HG03460 (cell line): Measurements from ENCODE around the gene ERBB4.
"Not testable (repeated sequence)": the region's sequence is repeated elsewhere in the genome, so short reads cannot be mapped to it uniquely, and the experiment has no call there.

ENCODE experiments used
- ATAC-seq: cut with Tn5 transposase; IDR thresholded peaks from one replicate; pipeline ENCODE4 v1.9.1; 2021; ENCODE audit not compliant: unreplicated experiment

ERBB4 gene

DNA sequence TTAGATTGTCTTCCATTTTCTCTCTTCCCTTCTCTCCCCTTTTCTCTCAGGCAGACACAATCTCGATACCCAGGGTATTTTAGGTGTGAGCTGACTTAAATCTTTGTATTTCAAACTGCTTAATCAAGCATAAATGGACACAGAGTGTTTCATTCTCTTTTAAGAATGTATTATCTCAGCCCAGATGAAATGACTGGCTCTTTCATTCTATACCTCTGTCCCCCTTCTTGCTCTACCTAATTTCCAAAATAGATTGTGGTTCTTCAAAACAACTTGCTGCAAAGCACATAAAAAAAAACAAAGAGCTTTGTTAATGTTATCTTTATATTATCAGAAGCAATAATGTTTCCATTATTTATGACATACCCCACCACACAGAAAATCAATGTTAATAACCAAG is 514.6 kb downstream of the ERBB4 start:
- no peak for ATAC-seq

DNA sequence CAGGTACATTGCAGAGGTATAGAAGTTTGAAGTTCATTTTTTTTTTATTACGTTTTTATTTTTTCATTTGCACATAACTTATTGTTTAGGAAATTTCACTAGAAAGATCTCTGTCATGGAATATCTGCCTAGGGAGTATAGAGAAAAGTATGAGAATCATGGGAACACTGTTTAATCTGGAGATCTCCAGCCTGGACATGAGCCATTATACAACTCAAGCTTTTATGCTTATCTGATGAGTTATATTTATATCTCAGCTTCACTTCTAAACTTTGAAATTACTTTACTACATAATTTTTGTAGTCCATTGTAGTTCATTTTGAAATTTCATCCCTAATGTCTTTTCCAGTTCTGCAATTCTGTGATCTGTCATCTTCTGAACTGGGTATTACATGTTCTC is 515.6 kb downstream of the ERBB4 start:
- ATAC-seq: no peak

DNA sequence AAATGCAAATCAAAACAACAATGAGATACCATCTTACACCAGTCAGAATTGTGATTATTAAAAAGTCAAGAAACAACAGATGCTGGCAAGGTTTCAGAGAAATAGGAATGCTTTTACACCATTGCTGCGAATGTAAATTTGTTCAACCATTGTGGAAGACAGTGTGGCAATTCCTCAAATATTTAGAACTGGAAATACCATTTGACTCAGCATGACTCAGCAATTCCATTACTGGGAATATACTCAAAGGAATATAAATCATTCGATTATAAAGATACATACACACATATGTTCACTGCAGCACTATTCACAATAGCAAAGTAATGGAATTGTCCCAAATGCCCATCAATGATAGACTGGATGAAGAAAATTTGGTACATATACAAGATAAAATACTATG is 516.7 kb downstream of the ERBB4 start:
- ATAC-seq: no peak

DNA sequence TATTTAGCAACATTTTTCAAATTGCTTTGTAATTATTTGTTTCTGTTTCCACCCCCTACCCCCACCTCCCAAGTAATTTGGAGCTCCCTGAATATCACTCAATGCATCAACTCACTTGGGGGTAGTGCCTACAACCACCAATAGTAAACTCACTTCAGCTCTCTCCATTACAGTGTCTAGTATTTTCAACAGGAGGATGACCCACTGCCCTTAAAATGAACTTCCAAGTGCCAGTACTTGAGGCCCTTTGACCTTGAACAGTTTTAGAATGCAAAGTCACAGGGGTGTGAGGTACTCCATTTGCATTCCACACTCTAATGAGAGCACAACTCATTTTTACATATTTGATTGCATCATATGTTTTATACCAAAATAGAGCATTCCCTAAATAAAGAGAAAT is 523.0 kb downstream of the ERBB4 start:
- ATAC-seq: no peak

- no peak for ATAC-seq
Observed at GRCh38 chr2:212013626-212014025, 525.0 kb downstream of the ERBB4 start.

DNA sequence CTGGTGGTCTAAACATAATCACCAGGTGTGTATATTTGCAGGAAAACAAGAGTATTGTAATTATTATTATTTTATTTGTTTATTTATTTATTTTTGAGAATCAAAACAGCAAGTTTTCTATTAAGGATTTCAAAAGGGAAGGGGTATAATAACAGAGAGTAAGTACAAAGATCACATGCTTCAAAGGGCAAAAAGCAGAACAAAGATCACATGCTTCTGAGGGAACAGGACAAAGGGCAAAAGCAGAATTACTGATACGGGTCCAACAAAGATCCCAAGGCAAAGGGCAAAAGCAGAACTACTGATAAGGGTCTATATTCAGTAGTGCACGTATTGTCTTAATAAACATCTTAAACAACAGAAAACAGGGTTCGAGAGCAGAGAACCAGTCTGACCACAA is 528.3 kb downstream of the ERBB4 start:
- not testable (repeated sequence) for ATAC-seq

DNA sequence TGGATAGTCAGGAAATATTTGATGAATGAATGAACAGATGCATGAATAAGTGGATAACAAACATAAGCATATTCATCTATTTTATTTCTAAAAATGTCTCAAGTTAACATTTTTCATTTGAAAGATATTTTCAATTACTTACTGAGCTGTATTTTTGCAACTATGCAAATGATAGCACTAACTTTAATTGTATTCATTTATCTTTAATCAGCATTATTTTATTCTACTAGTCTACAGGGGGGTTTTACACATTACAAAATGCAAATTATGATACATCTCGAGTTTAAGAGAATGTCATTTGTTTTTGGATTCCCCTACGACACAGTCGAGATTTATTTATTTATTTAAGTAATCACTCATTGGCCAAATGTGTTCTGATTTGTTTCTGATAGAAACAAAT is 530.6 kb downstream of the ERBB4 start:
- no peak for ATAC-seq

DNA sequence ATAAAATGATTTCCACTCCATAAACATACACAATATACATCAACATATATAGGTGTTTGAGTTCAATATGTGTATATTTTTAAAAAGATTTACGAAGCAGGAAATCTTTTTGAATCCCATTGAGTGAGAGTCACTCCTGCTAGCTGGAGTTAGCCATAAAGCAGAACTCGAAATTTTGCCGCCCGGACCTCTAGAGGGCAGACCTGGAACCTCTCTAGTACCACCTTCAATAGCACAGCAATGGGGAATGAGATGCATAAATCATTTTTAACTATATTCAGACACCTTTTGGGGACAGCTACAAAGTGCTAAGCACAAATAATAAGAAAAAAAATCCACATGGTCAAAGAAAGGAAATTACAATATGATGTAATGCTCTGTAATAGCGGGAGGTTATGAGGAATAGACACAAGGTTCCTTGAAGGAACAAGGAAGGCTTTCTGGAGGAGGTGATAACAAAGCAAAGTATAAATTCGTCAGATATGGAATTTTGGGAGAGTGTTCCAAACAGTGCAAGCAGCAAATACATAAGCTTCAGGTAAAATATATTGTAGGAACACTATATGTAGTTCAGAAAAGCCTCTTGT is 533.4 kb downstream of the ERBB4 start:
- no peak for ATAC-seq

DNA sequence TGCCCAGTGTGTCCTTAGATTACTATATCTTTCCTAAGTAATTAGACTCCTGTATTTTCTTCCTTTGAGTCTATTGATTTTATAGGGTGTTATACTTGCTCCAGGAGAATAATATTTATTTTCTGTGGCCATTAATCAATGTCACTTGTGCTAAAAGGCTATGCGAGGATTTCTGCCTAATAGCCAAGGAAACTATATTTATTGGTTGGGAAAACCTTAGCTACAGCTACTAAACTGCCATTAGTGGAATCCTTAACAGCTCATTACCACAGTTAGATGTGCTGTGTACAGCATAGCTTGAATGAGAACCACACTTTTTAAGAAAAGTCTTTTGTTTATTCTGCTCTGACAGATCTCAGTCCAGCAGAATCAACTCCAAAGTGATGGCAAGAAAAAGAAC is 537.3 kb downstream of the ERBB4 start:
- ATAC-seq: no peak

- ATAC-seq: no peak
Observed at GRCh38 chr2:211996857-211997256, 541.7 kb downstream of the ERBB4 start.

DNA sequence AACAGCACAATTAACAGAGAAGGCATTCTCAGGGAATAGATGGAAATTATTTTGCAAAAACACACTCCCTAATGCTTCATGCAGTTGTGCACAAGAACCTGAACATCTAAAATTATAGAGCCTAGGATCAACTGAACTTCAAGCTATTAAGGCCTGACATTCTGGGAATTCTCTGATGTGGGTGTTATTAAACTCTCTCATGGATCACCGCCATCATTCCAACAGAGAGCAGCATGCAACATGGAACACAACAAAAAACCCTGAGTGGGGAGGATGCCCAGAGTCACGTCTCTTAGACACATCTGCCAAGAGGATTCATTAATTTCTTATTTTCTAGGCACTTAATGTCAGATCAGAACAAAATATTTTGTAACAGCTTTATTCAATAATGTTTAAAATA is 543.8 kb downstream of the ERBB4 start:
- no peak for ATAC-seq

- no peak for ATAC-seq
Observed at GRCh38 chr2:211990335-211990734, 548.3 kb downstream of the ERBB4 start.

DNA sequence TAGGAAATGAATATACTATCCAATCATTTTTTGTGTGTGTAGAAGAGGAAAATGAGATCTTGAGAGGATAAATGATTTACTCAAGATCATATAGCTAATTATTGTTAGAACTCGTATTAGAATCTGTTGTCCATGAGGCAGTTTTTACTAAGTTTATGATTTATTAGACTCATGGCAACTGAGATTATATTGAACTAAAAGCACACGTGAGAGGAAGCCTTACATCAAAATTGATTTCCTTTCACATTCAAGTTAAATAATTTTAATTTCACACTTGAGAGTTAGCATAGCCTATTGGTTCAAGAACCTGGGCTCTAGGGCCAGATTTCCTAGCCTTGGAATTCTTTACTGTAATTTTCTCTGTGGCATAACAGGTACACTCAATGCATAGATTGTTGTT is 552.3 kb downstream of the ERBB4 start:
- no peak for ATAC-seq

- ATAC-seq: no peak
Observed at GRCh38 chr2:211985393-211985792, 553.2 kb downstream of the ERBB4 start.

DNA sequence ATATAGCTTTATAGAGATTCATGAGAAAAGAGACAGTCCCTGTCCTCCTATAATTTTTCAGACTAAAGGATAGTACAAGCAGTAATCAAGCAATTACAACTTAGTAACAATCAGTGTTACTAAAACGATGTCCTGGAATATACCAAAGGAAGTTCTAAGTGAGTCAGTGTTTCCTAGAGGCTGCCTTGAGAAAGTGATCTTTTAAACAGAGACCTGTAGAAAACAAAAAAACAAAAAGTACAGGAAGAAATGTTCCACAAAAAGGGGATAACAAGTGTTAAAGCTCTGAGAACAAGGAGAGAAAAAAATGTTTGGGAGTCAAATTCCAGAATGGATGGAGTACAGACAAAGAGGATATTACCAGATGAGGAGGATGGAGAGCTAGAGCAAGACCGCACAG is 556.4 kb downstream of the ERBB4 start:
- ATAC-seq: no peak

- no peak for ATAC-seq
Observed at GRCh38 chr2:211981451-211981850, 557.2 kb downstream of the ERBB4 start.

GRCh38 chr2:211976076-211976475 is 562.5 kb downstream of the ERBB4 start:
- no peak for ATAC-seq

- no peak for ATAC-seq
Observed at GRCh38 chr2:211967234-211967633, 571.4 kb downstream of the ERBB4 start.

DNA sequence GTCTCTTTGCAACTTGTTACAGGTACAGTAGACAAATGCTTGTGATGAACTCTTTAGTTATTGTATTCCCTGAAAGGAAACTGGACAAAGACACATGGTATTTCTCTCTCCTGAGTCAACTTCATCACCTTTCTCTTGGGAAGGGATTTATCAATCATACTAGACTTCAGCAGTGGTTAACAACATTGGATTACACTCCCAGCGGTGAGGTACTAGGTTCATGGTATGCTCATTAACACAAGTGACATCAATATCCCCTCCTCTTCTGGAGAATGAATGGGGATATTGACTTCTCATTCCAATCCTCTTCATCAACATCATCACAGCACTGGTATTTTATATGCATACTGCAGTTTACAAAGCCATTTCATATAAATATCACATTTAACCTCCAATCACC is 574.6 kb downstream of the ERBB4 start:
- ATAC-seq: no peak

GRCh38 chr2:211957799-211958198 is 580.8 kb downstream of the ERBB4 start:
- ATAC-seq: peak; percentile 93

GRCh38 chr2:211955648-211956047 is 583.0 kb downstream of the ERBB4 start:
- ATAC-seq: no peak

DNA sequence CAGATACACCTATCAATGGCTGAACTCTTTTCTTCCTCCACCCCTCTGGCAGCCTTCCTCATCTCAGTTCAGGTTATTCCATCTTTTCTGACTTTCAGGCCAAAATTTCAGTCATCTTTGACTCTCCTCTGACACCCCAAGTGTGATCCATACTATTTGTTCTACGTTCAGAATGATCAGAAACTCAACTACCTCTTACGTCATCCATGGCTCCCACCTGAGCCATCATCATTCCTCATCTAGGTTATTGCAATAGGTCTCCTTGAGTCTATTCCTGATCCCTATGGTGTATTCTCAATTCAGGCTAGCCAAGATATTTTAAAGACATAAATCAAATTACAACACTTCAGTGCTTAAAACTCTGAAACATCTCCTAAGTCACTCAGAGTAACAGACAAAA is 589.7 kb downstream of the ERBB4 start:
- no peak for ATAC-seq

DNA sequence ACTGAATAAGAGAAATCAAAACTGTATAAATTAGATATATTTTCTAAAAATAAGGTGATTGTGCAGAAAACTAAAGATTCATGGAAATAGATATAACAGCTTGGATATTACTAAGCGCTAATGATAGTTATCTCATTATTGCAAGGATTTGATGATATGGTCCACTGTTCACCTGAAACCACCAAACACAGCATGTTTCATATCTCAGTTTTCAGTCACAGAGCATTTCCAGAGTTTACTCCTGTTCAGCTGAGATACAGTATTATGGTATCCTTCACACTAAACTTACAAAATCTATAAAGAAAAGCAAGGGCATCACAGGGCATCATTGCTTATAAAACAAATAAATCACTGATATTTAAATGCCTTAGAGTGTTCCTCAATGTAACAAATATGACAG is 591.6 kb downstream of the ERBB4 start:
- ATAC-seq: no peak

GRCh38 chr2:211944572-211944971 is 594.0 kb downstream of the ERBB4 start:
- ATAC-seq: peak; percentile 57
